Prostate gland (tissue), 2 donors: ENCODE measurements around the gene C17orf100. TPM values are rescaled to one million over a fixed set of nuclear protein-coding genes. Genes with fewer than 3 reads are reported as not detected.

Source experiments
- DNase-seq: peaks from one replicate; pipeline ENCODE4 v3.0.0-alpha.2; 2019; ENCODE audit warnings: low spot score
- H3K27ac ChIP-seq, 2 donors: fragments of 200-600 bp; sonication (generic); 2 replicates each; pipeline ENCODE4 v1.5.1; 2017 to 2019
- H3K27me3 ChIP-seq: fragments of 200-600 bp; sonication (generic); replicated peaks from 2 replicates; pipeline ENCODE4 v1.5.1; 2019; ENCODE audit not compliant: insufficient read depth
- H3K36me3 ChIP-seq, 2 donors: fragments of 200-600 bp; sonication (generic); 1 replicate in 1 of 2; 2 replicates in 1 of 2; pipeline versions ENCODE4 v1.5.1 to v1.8.1; 2017 to 2019
- H3K4me1 ChIP-seq: fragments of 200-600 bp; sonication (generic); replicated peaks from 2 replicates; pipeline ENCODE4 v1.5.1; 2019
- H3K4me3 ChIP-seq, 2 donors: fragments of 200-600 bp; sonication (generic); 2 replicates each; pipeline ENCODE4 v1.5.1; 2017 to 2019
- H3K9me3 ChIP-seq: fragments of 200-600 bp; sonication (generic); 2 replicates; pipeline ENCODE4 v1.5.1; 2017
- POLR2A ChIP-seq: fragments of 450-650 bp; IDR thresholded peaks from one replicate; pipeline ENCODE4 v1.6.1; 2016; ENCODE audit warnings: antibody characterized with exemption, mild to moderate bottlenecking
- POLR2AphosphoS5 ChIP-seq: sonication (generic); formaldehyde crosslinking; IDR thresholded peaks from one replicate; pipeline ENCODE4 v1.6.1; 2017; ENCODE audit warnings: antibody characterized with exemption
- WGBS: methylation state at CpG from one replicate; pipeline ENCODE4 v1.1.5; 2018; 5-methylcytosine and 5-hydroxymethylcytosine counted together
- intact Hi-C: fragments of 100-400 bp; cut with DNase I; formaldehyde crosslinking; loops from one replicate; pipeline ENCODE4 v1.14.2; 2022
- total RNA-seq, 2 donors: library from RNA; depleted of rRNA; stranded (reverse); fragments of >200 nt; gene quantifications; one replicate each; pipeline ENCODE4 v1.1.0, GENCODE V29; 2016
- TF ChIP-seq, protein P1 (sequence below), 4 experiments: fragments of 200-600 bp in 2 of 4; fragments of 450-650 bp in 2 of 4; sonication (generic) in 2 of 4; IDR thresholded peaks; 1 replicate in 3 of 4; 2 replicates in 1 of 4; pipeline ENCODE4 v1.5.1; 2016 to 2019; ENCODE audit warnings: antibody characterized with exemption in 4 of 4, mild to moderate bottlenecking in 2 of 4, moderate library complexity in 2 of 4

The C17orf100 gene
- total RNA-seq, 2 donors from 2014 or later: 3.5 to 6.1 TPM

DNA sequence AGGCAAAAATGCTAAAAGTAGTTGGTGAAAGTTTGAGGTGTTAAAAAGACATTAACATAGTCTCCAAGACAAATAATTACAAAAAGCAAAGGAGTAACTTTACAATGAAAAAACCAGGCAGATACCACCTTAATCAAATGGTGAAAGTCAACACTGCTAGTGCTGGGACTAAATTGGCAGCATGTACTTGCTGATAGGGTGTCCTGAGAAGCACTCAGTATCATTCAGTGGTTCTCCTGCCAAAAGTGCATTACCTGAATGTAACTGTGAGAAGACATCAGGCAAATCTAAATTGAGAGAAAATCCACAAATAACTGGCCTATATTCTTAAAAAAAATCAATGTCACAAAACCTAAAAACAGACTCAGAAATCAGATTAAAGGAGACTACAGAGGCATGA lies 19.0 kb upstream of the C17orf100 start:
- Histone ChIP-seq H3K4me3 (no peak overlapping the region), H3K27ac (no peak overlapping the region), H3K9me3 (no peaks in the 10 kb centered on the region), H3K27me3 (no peaks in the 10 kb centered on the region), H3K4me1 (no peaks in the 10 kb centered on the region), H3K36me3 (no peaks in the 10 kb centered on the region)
- DNase-seq: no peak
- TF ChIP-seq POLR2AphosphoS5 (no peak), POLR2A (no peak)
- TF ChIP-seq, protein P1, sequence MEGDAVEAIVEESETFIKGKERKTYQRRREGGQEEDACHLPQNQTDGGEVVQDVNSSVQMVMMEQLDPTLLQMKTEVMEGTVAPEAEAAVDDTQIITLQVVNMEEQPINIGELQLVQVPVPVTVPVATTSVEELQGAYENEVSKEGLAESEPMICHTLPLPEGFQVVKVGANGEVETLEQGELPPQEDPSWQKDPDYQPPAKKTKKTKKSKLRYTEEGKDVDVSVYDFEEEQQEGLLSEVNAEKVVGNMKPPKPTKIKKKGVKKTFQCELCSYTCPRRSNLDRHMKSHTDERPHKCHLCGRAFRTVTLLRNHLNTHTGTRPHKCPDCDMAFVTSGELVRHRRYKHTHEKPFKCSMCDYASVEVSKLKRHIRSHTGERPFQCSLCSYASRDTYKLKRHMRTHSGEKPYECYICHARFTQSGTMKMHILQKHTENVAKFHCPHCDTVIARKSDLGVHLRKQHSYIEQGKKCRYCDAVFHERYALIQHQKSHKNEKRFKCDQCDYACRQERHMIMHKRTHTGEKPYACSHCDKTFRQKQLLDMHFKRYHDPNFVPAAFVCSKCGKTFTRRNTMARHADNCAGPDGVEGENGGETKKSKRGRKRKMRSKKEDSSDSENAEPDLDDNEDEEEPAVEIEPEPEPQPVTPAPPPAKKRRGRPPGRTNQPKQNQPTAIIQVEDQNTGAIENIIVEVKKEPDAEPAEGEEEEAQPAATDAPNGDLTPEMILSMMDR (IDR thresholded peaks at IDR 0.05): no peak
- intact Hi-C loops: no loop called here

DNA sequence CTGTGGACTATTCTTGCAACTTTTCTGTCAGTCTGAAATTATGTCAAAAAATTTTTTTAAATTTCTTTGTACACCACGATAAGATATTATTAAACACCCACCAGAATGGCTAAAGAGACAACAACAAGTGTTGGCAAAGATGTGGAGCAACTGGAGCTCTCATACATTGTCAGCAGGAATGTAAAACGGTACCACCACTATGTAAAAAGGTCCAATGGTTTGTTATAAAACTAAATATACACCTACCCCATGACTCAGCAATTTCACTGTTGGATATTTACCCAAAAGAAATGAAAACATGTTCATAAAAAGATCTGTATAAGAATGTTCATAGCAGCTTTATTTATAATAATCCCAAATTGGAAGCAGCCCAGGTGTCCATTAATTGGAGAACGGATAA lies 18.3 kb upstream of the C17orf100 start:
- DNase-seq: no peak
- no peak overlapping the region for H3K4me3 ChIP-seq
- H3K27me3 ChIP-seq: no peaks in the 10 kb centered on the region
- 98% methylated on average over 3 of the region's 3 CpGs for WGBS
- no peaks in the 10 kb centered on the region for H3K36me3 ChIP-seq
- intact Hi-C loops: no loop called here
- TF ChIP-seq, protein P1 (IDR thresholded peaks at IDR 0.05): no peak
- TF ChIP-seq POLR2A: no peak
- TF ChIP-seq POLR2AphosphoS5: no peak
- no peak overlapping the region for H3K27ac ChIP-seq
- H3K9me3 ChIP-seq: no peaks in the 10 kb centered on the region
- no peaks in the 10 kb centered on the region for H3K4me1 ChIP-seq

DNA sequence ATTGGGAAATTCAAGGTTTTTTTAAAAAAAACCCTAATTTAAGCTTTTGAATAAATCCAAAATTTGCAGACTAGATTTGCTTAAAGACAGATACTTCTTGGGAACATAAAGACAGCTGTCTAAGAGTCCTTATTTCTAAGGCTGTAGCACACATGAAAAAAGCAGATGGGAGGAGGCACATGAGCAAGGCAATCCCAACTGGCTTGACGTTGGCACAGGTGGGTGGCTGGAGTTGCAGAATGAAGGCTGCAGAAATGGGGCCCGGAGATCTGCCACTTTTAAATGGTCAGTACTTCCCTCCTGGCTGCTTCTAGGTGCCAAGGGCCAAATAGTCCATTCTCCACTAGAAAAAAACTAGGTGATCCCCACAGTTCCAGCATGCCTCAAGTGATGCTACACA lies 15.5 kb upstream of the C17orf100 start:
- intact Hi-C loops: no loop called here
- Histone ChIP-seq H3K36me3 (no peaks in the 10 kb centered on the region), H3K9me3 (no peaks in the 10 kb centered on the region), H3K27ac (no peak overlapping the region), H3K4me1 (peaks cover 14% of the 10 kb centered on the region), H3K27me3 (no peaks in the 10 kb centered on the region), H3K4me3 (no peak overlapping the region)
- TF ChIP-seq POLR2AphosphoS5 (no peak), POLR2A (no peak)
- TF ChIP-seq, protein P1 (IDR thresholded peaks at IDR 0.05): no peak
- WGBS: 75% methylated on average over 2 of the region's 2 CpGs
- no peak for DNase-seq

DNA sequence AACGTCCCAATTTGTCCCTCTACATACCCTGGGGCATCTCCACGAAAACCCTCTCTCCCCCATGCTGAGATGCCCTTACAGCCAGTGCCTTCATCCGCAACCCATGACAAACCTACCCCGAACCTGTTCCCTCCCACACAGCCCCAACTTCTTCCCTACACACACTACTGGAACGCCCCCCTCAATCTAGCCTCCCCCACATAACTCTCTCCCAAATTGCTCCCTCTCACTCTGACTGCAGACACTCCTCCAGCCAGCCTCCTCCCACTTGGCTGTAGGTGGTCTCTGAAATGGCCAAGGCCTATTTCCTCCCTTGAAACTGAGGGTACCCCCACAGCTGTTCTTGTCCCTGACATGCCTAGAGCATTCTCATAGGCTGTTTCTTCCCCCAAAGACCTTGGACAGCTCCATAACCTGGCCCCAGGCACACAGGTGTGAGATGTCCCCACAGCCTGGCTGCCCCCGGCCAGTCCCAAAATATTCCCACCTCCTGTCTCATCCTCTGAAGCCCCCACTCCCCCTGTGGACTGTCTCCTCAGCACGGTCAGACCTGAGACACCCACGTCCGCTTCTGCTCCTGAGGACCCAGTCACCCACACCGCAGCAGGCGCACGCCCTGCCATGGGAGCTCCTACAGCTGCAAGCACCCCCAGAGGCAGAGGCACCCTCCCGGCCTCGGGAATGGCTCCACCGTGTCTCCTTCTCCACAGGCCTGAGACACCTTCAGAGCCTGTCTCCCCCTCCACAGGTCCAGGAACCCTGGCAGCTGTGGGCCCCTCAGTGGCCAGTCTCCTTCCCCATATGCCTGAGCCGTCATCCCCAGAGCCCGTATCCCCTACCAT lies 14.7 kb upstream of the C17orf100 start:
- 84% methylated on average over 17 of the region's 17 CpGs for WGBS
- no peak for DNase-seq
- intact Hi-C loops: no loop called here

DNA sequence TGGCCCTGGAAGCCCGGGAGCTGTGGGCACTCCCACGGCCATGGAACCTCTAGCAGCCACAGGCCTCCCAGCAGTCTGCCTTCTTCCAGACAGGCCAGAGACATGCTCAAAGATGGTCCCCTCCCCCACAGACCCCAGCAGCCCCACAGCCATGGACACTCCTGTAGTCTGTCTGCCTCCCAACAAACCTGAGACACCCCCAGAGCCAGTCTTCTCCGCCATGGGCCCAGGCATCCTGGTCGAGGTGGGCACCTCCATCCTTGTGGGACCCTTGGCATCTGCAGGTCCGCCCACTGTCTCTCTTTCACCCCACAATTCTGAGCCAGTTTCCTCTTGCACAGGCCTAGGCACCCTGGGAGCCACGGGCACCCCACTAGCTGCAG lies 14.1 kb upstream of the C17orf100 start:
- Histone ChIP-seq H3K4me1 (peaks cover 21% of the 10 kb centered on the region), H3K36me3 (no peaks in the 10 kb centered on the region), H3K9me3 (no peaks in the 10 kb centered on the region), H3K4me3 (no peak overlapping the region), H3K27me3 (no peaks in the 10 kb centered on the region), H3K27ac (no peak overlapping the region)
- WGBS: 87% methylated on average over 6 of the region's 6 CpGs
- intact Hi-C loops: no loop called here
- TF ChIP-seq, protein P1 (IDR thresholded peaks at IDR 0.05): no peak
- TF ChIP-seq POLR2A: no peak
- no peak for DNase-seq

More for the DNA sequence above, 14.7 kb upstream of the C17orf100 start:
- H3K27me3 ChIP-seq: no peaks in the 10 kb centered on the region
- peaks cover 19% of the 10 kb centered on the region for H3K4me1 ChIP-seq
- no peak for TF ChIP-seq POLR2A
- TF ChIP-seq POLR2AphosphoS5: no peak
- H3K9me3 ChIP-seq: no peaks in the 10 kb centered on the region
- no peak overlapping the region for H3K4me3 ChIP-seq
- no peak overlapping the region for H3K27ac ChIP-seq
- no peaks in the 10 kb centered on the region for H3K36me3 ChIP-seq
